C1 segment of cervical spinal cord (tissue), 14 donors: ENCODE data around the gene NEB.
"Not testable (repeated sequence)": the region's sequence is repeated elsewhere in the genome, so short reads cannot be mapped to it uniquely, and the experiment has no call there.

Experiments
- DNase-seq, 14 donors: peaks; one replicate each; lab custom pipeline; 2025; lab: John Stamatoyannopoulos, UW

Gene NEB

DNA sequence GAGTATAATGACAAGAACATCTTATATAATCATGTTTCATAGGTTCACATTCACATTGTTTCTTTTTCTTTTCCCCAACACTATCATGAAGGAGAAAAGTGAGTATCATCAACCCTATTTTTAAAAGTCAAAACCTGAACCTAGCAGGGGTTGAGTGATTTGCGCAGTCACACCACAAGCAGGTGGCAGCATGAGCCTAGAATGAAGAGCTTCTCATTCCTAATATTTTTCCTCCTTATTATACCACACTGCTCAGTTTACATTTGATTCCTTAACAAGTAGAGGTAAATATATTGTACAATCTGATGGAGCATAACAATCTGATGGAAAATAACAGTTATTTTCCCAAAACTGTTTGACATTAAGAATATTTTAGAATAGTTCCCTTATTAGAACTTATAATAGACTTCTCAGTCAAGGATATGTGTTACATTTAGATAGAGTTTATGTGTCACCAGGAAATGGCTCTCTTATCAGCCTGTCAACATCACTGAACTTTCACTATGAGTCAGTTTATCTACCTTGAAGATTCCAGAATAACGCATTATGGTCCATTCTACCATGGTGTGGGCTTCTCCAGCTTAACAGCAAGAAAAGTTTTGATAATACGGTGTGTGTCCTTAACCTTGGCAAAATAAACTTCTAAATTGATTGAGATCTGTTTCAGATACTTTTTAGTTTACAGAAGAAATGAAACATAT, 119.5 kb downstream of the NEB start:
- DNase-seq: no peak

DNA sequence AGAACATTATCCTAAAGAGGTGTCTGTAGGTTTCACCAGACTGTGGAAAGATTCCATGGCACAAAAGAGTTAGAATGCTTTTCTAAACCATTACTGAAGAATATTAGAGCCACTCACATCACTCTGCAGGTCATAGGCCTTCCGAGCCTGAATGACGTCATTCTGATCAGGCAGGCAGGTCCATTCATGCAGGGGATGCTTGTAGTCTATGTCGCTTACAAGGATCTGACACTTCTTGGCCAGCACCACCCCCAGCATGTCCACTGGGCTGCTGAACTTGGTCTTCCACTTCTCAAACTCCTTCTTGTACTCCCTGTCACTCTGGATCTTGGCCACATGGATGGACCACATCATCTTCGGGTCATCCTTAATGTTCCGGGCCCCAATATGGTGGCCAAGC, 120.1 kb downstream of the NEB start:
- no peak for DNase-seq

DNA sequence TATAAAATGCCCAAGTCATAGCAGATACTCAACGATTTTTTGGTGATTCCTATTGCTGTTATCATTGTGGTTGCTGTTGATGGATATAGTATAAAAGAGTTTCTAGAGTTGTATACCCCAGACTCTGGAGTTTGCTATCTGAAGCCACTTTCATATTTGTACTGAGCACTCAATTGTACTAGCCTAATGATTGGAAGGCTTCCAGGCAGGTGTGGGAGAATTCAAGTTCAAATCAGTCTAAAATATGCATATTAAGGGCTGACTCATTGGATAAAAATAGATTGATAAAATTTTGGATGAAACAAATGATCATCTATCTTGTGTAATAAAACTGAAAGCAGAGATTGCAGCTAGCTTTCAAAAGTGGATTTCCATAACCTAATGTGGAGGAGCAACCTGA, 122.9 kb downstream of the NEB start:
- no peak for DNase-seq

DNA sequence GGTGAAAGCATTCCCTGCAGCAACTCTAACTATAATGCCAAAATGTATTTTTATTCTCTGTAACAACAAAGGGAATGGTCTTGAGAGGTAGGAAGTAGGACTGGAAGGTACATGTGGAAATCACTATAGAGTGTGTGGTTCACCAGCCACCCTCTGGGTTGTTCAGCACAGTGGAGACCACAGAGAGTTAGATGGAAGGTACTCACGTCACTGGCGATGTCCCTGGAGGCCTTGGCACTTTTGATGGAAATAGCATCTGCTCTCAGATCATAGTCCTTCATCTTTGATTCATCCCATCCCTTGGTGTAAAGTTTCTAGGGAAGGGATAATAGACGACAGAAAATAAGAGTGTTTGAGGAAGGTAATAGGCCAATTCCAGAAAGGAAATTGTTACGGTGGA, 124.0 kb downstream of the NEB start:
- no peak for DNase-seq

DNA sequence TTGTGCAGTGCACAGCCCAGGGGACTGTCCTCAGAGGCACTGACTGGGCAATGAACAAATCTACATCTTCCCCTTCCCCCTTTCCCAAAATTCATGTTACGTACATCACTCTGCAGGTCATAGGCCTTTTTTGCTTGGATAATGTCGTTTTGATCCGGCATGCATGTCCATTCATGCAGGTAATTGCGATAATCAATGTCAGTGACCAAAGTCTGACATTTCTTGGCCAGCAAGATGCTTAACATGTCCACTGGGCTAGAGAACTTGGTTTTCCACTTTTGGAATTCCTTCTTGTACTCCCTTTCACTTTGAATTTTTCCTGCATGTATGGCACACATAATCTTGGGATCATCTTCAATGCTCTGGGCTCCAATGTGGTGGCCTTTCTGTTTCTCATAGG, 124.6 kb downstream of the NEB start:
- no peak for DNase-seq

DNA sequence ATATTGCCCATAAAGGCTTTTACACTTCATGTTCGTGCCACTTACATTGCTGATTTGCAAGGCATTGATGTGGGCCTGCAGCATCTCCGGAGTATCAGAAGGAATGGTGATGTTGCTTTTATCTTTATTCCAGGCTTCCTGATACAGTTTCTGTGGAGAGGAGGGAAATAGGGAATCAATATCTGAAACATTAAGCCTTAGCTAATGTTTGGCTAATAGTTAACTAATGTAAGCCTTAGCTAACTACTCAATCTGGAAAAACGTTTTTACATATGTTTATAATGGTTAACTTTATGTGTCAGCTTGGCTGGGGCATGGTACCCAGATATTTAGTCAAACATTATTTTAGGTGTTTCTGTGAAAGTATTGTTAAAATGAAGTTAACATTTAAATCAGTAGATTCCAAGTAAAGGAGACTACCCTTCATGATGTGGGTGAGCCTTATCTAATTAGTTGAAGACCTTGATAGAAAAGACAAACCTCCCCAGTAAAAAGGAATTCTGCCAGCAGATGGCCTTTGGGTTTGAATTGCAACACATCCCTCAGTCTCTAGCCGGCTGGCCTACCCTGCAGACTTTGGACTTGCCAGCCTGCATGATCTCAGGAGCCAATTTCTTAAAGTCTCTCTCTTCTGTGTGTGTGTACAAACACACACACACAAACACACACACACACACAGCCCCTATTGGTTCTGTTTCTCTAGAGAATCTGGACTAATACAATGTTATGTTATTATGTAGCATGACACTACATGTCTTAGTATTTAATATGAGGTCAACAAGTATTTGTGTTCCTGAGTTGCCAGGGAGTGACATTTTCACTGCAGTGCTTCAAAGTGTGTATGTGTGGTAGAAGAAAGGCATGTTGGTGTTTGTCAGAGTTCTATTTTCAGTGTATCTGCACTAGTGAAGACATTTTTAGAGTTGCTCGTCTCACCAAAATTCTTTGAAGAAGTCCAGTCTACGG, 126.5 kb downstream of the NEB start:
- DNase-seq: not testable (repeated sequence)

DNA sequence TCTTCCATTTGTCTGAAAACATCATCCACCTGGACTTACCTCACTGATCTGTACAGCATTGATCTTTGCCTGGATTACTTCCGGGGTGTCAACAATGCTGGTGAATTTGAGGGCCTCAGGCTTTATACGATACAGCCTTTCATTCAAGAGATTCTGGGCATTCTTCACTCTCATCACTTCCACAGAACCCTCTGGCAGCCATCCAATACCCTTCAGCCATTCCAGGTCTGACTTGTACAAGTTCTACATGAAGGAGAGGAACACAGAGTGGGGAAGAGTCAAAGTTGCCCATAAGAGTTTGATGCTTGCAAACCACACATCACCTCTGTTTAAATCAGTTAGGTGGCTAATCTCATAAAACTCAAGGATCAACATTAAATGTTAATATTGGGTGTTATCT, 130.7 kb downstream of the NEB start:
- DNase-seq: not testable (repeated sequence)

DNA sequence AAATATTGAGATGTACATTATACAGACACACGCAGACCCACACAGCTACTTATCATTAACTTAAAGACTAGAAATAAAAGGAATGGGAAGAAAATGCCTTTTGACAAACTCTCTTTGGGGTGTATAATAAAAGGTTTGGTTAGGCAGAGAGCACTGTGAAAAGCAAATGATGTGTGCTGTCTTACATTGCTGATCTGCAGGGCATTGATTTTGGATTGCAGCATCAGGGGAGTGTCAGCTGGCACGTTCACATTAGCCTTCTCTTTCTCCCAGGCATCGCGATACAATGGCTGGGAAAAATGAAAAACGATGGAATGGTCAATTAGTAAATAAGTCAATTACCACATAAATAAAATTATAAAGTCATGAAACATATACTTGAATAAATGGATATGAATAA, 131.9 kb downstream of the NEB start:
- DNase-seq: not testable (repeated sequence)

DNA sequence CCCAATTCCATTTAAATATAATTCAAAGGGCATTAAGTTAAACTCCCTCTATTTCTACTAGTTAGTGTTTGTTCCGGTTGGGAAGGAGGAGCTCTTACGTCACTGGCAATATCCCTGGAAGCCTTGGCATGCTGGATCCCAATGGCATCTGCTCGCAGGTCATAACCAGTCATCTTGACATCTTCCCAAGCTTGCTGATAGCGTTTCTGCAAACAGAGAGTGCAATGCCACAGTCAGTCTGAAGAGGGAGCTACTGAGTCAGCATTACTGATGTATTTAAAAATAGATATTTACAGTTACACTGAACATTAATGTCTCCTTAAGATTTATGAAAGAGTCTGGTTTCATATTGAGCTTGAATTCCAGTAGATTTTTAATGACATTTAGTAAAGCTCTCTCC, 132.5 kb downstream of the NEB start:
- not testable (repeated sequence) for DNase-seq

DNA sequence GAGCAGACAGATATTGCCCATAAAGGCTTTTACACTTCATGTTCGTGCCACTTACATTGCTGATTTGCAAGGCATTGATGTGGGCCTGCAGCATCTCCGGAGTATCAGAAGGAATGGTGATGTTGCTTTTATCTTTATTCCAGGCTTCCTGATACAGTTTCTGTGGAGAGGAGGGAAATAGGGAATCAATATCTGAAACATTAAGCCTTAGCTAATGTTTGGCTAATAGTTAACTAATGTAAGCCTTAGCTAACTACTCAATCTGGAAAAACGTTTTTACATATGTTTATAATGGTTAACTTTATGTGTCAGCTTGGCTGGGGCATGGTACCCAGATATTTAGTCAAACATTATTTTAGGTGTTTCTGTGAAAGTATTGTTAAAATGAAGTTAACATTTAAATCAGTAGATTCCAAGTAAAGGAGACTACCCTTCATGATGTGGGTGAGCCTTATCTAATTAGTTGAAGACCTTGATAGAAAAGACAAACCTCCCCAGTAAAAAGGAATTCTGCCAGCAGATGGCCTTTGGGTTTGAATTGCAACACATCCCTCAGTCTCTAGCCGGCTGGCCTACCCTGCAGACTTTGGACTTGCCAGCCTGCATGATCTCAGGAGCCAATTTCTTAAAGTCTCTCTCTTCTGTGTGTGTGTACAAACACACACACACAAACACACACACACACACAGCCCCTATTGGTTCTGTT, 137.2 kb downstream of the NEB start:
- not testable (repeated sequence) for DNase-seq

DNA sequence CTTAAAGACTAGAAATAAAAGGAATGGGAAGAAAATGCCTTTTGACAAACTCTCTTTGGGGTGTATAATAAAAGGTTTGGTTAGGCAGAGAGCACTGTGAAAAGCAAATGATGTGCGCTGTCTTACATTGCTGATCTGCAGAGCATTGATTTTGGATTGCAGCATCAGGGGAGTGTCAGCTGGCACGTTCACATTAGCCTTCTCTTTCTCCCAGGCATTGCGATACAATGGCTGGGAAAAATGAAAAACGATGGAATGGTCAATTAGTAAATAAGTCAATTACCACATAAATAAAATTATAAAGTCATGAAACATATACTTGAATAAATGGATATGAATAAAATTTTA, 142.4 kb downstream of the NEB start:
- DNase-seq: not testable (repeated sequence)

DNA sequence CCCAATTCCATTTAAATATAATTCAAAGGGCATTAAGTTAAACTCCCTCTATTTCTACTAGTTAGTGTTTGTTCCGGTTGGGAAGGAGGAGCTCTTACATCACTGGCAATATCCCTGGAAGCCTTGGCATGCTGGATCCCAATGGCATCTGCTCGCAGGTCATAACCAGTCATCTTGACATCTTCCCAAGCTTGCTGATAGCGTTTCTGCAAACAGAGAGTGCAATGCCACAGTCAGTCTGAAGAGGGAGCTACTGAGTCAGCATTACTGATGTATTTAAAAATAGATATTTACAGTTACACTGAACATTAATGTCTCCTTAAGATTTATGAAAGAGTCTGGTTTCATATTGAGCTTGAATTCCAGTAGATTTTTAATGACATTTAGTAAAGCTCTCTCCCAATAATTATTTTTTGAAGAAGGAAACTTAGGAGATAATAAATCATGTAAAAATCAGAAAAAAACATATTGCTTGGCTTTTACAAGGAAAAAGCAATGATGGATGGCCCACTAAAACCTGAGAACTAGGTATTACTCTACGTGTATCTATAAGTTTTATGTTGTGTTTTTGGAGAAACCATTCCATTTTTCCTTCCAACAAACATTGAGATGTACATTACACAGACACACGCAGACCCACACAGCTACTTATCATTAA, 142.9 kb downstream of the NEB start:
- not testable (repeated sequence) for DNase-seq

DNA sequence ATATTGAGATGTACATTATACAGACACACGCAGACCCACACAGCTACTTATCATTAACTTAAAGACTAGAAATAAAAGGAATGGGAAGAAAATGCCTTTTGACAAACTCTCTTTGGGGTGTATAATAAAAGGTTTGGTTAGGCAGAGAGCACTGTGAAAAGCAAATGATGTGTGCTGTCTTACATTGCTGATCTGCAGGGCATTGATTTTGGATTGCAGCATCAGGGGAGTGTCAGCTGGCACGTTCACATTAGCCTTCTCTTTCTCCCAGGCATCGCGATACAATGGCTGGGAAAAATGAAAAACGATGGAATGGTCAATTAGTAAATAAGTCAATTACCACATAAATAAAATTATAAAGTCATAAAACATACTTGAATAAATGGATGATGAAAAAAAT, 153.0 kb downstream of the NEB start:
- DNase-seq: not testable (repeated sequence)

DNA sequence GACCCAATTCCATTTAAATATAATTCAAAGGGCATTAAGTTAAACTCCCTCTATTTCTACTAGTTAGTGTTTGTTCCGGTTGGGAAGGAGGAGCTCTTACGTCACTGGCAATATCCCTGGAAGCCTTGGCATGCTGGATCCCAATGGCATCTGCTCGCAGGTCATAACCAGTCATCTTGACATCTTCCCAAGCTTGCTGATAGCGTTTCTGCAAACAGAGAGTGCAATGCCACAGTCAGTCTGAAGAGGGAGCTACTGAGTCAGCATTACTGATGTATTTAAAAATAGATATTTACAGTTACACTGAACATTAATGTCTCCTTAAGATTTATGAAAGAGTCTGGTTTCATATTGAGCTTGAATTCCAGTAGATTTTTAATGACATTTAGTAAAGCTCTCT, 153.6 kb downstream of the NEB start:
- not testable (repeated sequence) for DNase-seq

DNA sequence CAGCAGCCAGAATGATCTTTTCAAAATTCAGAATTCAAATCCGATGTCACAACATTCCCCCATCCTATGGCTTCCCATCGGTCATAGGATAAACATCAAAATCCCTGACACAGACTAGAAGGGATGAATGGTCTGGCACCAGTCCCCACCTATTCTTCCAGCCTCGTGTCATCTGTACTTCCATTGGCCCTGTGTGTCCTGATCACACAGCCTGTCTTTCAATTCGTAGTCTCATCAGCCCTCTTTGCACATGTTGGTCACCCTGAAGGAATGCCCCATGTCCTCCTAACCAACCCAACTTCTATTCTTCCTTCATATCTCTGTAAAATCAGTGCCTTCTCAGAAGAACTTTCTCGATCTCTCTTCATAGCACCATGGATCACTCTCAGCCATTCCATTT, 157.2 kb downstream of the NEB start:
- DNase-seq: no peak

DNA sequence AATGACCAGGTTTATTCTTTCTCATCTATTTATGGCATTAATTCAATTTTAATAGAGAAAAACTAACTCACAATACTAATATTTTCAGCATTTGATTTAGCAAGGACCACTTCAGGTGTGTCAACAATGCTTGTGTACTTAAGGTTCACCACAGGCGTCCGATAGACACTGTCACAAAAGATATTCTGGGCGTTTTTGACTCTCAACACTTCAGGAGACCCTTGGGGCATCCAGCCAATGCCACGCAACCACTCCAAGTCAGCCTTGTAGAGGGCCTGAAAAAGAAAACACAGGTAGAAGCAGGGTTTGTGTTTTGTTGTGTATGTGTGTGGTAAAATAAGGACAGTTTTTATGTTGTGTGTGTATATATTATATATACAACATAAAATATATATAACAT, 158.2 kb downstream of the NEB start:
- DNase-seq: no peak

DNA sequence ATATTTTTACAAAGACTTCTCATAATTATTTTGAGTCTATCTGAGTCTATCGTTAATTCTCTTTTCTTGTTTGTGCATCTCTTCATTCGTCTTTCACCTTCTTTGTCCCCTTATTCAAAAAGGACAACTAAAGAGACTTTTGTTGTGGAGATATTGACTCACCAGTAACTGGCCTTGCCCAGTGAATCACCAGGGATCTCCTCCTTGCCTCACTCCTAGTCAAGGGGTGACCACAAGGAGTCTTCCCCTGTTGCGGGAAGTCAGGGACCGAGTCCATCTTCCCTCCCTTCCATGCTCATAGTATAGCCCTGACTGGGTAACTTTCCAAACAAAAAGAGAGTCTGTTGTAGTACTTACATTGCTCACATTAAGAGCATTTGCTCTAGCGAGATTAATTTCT, 158.9 kb downstream of the NEB start:
- DNase-seq: no peak

DNA sequence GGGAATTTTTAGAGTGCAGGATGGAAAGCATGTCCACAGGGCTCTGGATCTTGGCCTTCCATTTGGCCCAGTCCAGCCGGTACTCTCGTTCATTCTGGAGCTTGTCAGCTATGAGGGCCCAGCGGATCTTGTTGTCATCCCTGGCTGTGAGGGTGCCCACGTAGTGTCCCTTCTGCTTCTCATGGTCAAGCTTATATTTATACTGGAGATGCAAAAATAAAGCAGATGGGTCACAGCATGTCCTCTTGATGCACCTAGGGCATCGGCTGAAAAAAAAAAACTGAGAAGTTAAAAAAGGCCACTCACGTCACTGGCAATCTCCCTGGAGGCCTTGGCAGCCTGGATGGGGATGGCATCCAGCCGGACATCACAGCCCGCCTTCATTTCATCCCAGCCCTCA, 164.1 kb downstream of the NEB start:
- DNase-seq: peak in 3 of 14 donors; percentile 4 to 98 (median 51)

DNA sequence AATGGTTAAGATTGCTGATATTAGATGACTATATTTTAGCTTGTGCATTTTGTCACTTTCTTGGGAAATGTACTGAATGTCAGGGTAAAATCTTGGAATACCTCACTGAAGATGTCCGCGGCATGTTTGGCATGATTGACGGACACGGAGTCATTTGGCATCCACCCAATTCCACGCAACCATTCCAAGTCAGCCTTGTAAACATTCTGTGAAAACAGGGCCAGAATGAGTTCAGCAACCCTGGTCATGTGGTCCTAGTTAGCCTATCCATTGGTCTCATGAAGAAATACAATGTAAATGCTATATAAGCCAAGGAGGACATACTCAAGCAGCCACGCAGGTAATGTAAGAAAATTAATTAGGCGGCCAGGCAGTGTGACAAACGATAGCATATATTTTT, 165.1 kb downstream of the NEB start:
- peak in 1 of 14 donors; percentile 32 for DNase-seq

DNA sequence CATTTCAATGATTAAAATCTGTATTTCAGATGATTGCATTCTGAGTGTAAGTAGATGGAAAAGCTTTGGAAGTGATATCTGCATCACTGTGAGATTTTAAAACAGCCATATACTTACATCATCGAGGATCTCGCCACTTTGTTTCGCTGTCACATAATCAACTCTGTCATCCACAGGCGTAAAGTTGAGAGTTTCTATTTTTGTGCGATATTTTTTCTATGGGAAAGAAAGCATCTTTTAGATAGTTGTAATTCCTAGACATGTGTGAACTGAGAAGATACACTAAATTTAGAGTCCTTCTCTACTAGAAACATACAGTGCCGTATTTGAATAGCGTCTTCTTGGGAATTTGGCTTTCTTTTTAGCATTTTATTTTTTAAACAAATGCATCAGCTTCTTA, 165.8 kb downstream of the NEB start:
- no peak for DNase-seq

DNA sequence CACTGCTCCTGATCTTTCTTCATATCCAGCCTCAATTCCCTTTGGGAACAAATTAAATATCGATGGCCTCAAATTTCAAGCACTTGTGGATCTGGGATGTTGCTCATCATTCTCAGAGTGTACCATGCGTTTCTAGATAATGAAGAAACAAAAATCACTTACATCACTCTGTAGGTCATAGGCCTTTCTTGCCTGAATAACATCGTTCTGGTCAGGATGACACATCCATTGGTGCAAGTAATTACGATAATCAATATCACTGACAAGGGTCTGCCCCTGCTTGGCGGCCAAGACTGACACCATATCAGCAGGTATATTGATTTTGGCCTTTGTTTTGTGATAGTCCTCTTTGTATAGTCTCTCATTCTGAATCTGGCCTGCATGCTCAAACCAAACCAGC, 167.3 kb downstream of the NEB start:
- no peak for DNase-seq

DNA sequence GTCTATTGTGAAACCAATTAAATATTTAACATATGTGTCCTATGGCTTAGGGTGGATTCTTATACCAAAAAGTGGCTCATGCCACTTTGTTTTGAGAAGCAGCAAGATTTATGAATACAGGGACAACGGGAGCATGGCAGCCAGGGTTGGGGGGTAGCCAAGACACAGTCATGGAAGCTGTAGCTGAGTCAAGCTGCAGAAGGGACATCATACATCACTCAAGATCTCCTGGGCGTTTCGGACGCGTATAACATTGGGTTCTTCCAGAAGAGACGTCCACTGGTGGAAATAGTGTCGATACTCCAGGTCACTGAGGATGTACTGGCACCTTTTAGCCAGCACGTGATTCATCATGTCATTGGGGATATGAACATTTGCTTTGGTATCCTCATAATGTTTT, 171.9 kb downstream of the NEB start:
- DNase-seq: no peak
